Gastrocnemius medialis (tissue), 4 donors: Measurements from ENCODE around the gene HRC. TPM values are rescaled to one million over a fixed set of nuclear protein-coding genes. Genes with fewer than 3 reads are reported as not detected.

Experiments used
- ATAC-seq, 2 donors: fragments of 150-250 bp; one replicate each; pipeline ENCODE4 v1.9.1; 2016
- DNase-seq, 2 donors: peaks; one replicate each; pipeline ENCODE4 v3.0.0-alpha.2; 2019
- H3K27ac ChIP-seq, 4 donors: fragments of 200-600 bp; sonication (generic); 1 replicate in 1 of 4; 2 replicates in 3 of 4; pipeline ENCODE4 v1.5.1; 2016 to 2018; ENCODE audit warnings: mild to moderate bottlenecking in 2 of 4, moderate library complexity in 1 of 4
- H3K27me3 ChIP-seq, 3 donors: fragments of 200-600 bp; sonication (generic) in 2 of 3; 1 replicate in 1 of 3; 2 replicates in 2 of 3; pipeline versions ENCODE4 v1.5.1 to v1.6.0; 2016 to 2019; ENCODE audit warnings: mild to moderate bottlenecking in 1 of 3, moderate library complexity in 1 of 3
- H3K36me3 ChIP-seq, 2 donors: fragments of 200-600 bp; sonication (generic) in 1 of 2; one replicate each; pipeline ENCODE4 v1.5.1; 2017 to 2018
- H3K4me1 ChIP-seq, 2 donors: fragments of 200-600 bp; sonication (generic) in 1 of 2; one replicate each; pipeline ENCODE4 v1.5.1; 2016 to 2017; ENCODE audit warnings: mild to moderate bottlenecking in 2 of 2
- H3K4me3 ChIP-seq, 4 donors: fragments of 200-600 bp; sonication (generic) in 3 of 4; 1 replicate in 1 of 4; 2 replicates in 3 of 4; pipeline ENCODE4 v1.5.1; 2016 to 2019; ENCODE audit warnings: mild to moderate bottlenecking in 2 of 4
- H3K9me3 ChIP-seq, 3 donors: fragments of 200-600 bp; sonication (generic) in 2 of 3; 1 replicate in 1 of 3; 2 replicates in 2 of 3; pipeline ENCODE4 v1.5.1; 2016 to 2019
- POLR2A ChIP-seq, 2 donors: fragments of 450-650 bp; IDR thresholded peaks; one replicate each; pipeline ENCODE4 v1.6.1; 2017; ENCODE audit warnings: antibody characterized with exemption in 2 of 2, mild to moderate bottlenecking in 2 of 2, moderate library complexity in 2 of 2
- in situ Hi-C, 4 donors: fragments of 200-750 bp; cut with MboI; loops; one replicate each; pipeline versions ENCODE4 v1.15.0 to v1.8.0; 2017; ENCODE audit warnings: low sequenced_read_pairs in 4 of 4
- intact Hi-C: fragments of 100-400 bp; cut with DNase I; formaldehyde crosslinking; loops from one replicate; pipeline ENCODE4 v1.15.1; 2023; ENCODE audit warnings: low total_unique reads
- total RNA-seq, 4 donors: library from RNA; depleted of rRNA; stranded (reverse); fragments of >200 nt; gene quantifications; one replicate each; pipeline versions ENCODE4 v1.1.0 to v1.2.3, GENCODE V29; 2016
- TF ChIP-seq, protein P1 (sequence below), 5 experiments: fragments of 450-650 bp in 3 of 5; fragments of 200-600 bp in 2 of 5; sonication (generic) in 2 of 5; IDR thresholded peaks in 4 of 5; conservative IDR thresholded peaks in 1 of 5; 1 replicate in 4 of 5; 2 replicates in 1 of 5; pipeline ENCODE4 v1.5.1; 2016 to 2019; ENCODE audit warnings: antibody characterized with exemption in 5 of 5, mild to moderate bottlenecking in 3 of 5, moderate library complexity in 3 of 5

The HRC gene
- total RNA-seq, 4 donors from 2014 or later: 190 to 537 (median 300) TPM

DNA sequence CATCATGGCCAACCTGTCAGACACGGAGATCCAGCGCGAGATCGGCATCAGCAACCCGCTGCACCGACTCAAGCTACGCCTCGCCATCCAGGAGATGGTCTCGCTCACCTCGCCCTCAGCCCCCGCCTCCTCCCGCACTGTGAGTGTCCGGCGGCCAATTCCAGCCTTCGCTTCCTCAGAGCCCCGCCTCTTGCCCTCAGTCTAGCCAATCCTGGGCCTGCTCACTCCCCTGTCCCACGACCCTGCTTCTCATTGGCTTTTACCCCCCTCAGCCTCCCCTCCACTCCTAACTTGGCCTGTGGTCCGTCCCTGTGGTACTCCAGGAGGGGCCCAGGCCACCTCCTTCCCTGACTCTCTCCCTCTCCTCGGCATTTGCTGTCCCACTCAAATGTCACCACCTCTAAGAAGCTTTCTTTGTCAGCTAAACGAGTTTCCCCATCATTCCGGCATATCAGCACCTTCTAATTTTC is 12.3 kb downstream of the HRC start:
- H3K27ac ChIP-seq: peak overlapping the region; percentile 48 to 67 (median 56)
- H3K36me3 ChIP-seq: no peaks in the 10 kb centered on the region
- no peaks in the 10 kb centered on the region for H3K9me3 ChIP-seq
- ATAC-seq (peak; percentile 94 to 98), DNase-seq (peak; percentile 91 to 92)
- peak overlapping the region; percentile 58 to 67 (median 62) for H3K4me3 ChIP-seq
- intact Hi-C loops (loop anchor here (2.0 kb wide), 1 partner anchor 14 kb away; no protein-coding TSS in a partner anchor), in situ Hi-C loops (no loop called here)
- TF ChIP-seq POLR2A (IDR thresholded peaks at IDR 0.05): peak; percentile 35 to 57
- TF ChIP-seq, protein P1, sequence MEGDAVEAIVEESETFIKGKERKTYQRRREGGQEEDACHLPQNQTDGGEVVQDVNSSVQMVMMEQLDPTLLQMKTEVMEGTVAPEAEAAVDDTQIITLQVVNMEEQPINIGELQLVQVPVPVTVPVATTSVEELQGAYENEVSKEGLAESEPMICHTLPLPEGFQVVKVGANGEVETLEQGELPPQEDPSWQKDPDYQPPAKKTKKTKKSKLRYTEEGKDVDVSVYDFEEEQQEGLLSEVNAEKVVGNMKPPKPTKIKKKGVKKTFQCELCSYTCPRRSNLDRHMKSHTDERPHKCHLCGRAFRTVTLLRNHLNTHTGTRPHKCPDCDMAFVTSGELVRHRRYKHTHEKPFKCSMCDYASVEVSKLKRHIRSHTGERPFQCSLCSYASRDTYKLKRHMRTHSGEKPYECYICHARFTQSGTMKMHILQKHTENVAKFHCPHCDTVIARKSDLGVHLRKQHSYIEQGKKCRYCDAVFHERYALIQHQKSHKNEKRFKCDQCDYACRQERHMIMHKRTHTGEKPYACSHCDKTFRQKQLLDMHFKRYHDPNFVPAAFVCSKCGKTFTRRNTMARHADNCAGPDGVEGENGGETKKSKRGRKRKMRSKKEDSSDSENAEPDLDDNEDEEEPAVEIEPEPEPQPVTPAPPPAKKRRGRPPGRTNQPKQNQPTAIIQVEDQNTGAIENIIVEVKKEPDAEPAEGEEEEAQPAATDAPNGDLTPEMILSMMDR (IDR thresholded peaks at IDR 0.05 in 4 of 5, conservative IDR thresholded peaks at IDR 0.05 in 1 of 5): no peak
- H3K4me1 ChIP-seq: peaks cover 15 to 25% of the 10 kb centered on the region in 2 donors
- no peaks in the 10 kb centered on the region for H3K27me3 ChIP-seq

GRCh38 chr19:49141352-49141751 is 13.8 kb downstream of the HRC start:
- H3K9me3 ChIP-seq: no peaks in the 10 kb centered on the region
- intact Hi-C loops (no loop called here), in situ Hi-C loops (no loop called here)
- no peak overlapping the region for H3K27ac ChIP-seq
- no peak for ATAC-seq
- H3K36me3 ChIP-seq: no peaks in the 10 kb centered on the region
- peaks cover 15 to 37% of the 10 kb centered on the region in 2 donors for H3K4me1 ChIP-seq
- no peak for TF ChIP-seq POLR2A (IDR thresholded peaks at IDR 0.05)
- TF ChIP-seq, protein P1 (IDR thresholded peaks at IDR 0.05 in 4 of 5, conservative IDR thresholded peaks at IDR 0.05 in 1 of 5): no peak
- no peak for DNase-seq
- H3K4me3 ChIP-seq: no peak overlapping the region
- no peaks in the 10 kb centered on the region for H3K27me3 ChIP-seq

DNA sequence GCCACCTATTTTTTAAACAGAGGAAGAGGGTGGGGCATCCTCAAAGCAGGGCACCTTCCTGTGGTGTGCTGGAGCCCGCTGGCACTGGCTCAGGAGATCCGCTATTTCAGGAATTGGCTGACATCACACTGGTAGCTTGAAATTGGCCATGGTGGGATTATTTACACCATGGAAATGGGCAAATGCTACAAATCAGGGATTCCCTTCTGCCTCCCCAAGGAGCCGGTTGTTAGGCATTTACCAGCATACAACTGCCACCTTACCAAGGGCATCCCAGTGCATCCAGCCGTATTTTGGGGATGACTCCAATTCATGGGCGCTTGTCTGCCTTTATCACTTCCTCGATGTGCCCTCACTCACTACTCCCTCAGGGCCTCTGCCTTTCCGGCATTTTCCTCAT is 14.2 kb downstream of the HRC start:
- peaks cover 11 to 34% of the 10 kb centered on the region in 2 donors for H3K4me1 ChIP-seq
- in situ Hi-C loops: no loop called here
- TF ChIP-seq, protein P1 (IDR thresholded peaks at IDR 0.05 in 4 of 5, conservative IDR thresholded peaks at IDR 0.05 in 1 of 5): no peak
- TF ChIP-seq POLR2A (IDR thresholded peaks at IDR 0.05): no peak
- H3K27me3 ChIP-seq: no peaks in the 10 kb centered on the region
- no peaks in the 10 kb centered on the region for H3K9me3 ChIP-seq
- no peaks in the 10 kb centered on the region for H3K36me3 ChIP-seq
- DNase-seq (no peak), ATAC-seq (no peak)
- H3K27ac ChIP-seq: no peak overlapping the region
- intact Hi-C loops: no loop called here
- no peak overlapping the region for H3K4me3 ChIP-seq

- H3K9me3 ChIP-seq: no peaks in the 10 kb centered on the region
- H3K27ac ChIP-seq: peak overlapping the region in 1 of 4 donors; percentile 31
- intact Hi-C loops (no loop called here), in situ Hi-C loops (no loop called here)
- DNase-seq (no peak), ATAC-seq (peak; percentile 39 to 40)
- peaks cover 0 to 12% (median 12%) of the 10 kb centered on the region in 3 donors for H3K27me3 ChIP-seq
- peak overlapping the region in 1 of 4 donors; percentile 1 for H3K4me3 ChIP-seq
- H3K36me3 ChIP-seq: no peaks in the 10 kb centered on the region
- no peak for TF ChIP-seq POLR2A (IDR thresholded peaks at IDR 0.05)
- TF ChIP-seq, protein P1 (IDR thresholded peaks at IDR 0.05 in 4 of 5, conservative IDR thresholded peaks at IDR 0.05 in 1 of 5): no peak
- peaks cover 8 to 25% of the 10 kb centered on the region in 2 donors for H3K4me1 ChIP-seq
These were observed 18.4 kb downstream of the HRC start for GRCh38 chr19:49136771-49137171.

DNA sequence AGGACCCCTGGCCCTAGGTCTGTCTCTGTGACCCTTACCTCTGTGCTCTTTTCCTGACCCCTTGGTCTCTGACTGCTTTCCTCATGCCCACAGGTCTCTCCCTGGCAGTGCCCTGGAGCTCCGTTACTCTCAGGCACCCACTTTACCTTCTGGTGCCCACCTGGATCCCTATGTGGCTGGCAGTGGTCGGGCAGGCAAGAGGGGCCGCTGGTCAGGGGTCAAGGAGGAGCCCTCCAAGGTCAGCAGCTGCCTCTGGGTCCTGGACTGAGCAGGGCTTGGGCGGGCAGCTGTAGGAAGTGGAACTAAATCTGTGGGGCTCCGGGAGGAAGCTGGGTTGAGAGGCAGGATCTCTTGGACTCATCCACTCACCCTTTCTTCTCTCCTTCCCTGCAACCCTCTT is 19.5 kb downstream of the HRC start:
- no peak for DNase-seq
- no peaks in the 10 kb centered on the region for H3K36me3 ChIP-seq
- intact Hi-C loops: no loop called here
- TF ChIP-seq POLR2A (IDR thresholded peaks at IDR 0.05): no peak
- TF ChIP-seq, protein P1 (IDR thresholded peaks at IDR 0.05 in 4 of 5, conservative IDR thresholded peaks at IDR 0.05 in 1 of 5): no peak
- no peaks in the 10 kb centered on the region for H3K9me3 ChIP-seq
- peaks cover 8 to 25% of the 10 kb centered on the region in 2 donors for H3K4me1 ChIP-seq
- no peak overlapping the region for H3K4me3 ChIP-seq
- no peak overlapping the region for H3K27ac ChIP-seq
- peaks cover 0 to 12% (median 12%) of the 10 kb centered on the region in 3 donors for H3K27me3 ChIP-seq
- ATAC-seq: no peak
- in situ Hi-C loops: no loop called here
